Stomach (tissue), 4 donors: ENCODE measurements around the gene RASSF3.

Experiments used
- CTCF ChIP-seq, 7 experiments: fragments of 450-650 bp in 4 of 7; fragments of 200-600 bp in 3 of 7; sonication (generic) in 3 of 7; IDR thresholded peaks; one replicate each; pipeline ENCODE4 v1.5.1; 2016 to 2019; ENCODE audit warnings: antibody characterized with exemption in 7 of 7, control low read depth in 2 of 7, mild to moderate bottlenecking in 1 of 7
- POLR2A ChIP-seq, 4 donors: fragments of 450-650 bp; IDR thresholded peaks; one replicate each; pipeline ENCODE4 v1.6.1; 2016; ENCODE audit warnings: antibody characterized with exemption in 4 of 4, control low read depth in 2 of 4, mild to moderate bottlenecking in 1 of 4, moderate library complexity in 1 of 4
- POLR2AphosphoS5 ChIP-seq, 3 donors: sonication (generic); formaldehyde crosslinking; IDR thresholded peaks; one replicate each; pipeline ENCODE4 v1.6.1; 2016; ENCODE audit warnings: antibody characterized with exemption in 3 of 3

DNA sequence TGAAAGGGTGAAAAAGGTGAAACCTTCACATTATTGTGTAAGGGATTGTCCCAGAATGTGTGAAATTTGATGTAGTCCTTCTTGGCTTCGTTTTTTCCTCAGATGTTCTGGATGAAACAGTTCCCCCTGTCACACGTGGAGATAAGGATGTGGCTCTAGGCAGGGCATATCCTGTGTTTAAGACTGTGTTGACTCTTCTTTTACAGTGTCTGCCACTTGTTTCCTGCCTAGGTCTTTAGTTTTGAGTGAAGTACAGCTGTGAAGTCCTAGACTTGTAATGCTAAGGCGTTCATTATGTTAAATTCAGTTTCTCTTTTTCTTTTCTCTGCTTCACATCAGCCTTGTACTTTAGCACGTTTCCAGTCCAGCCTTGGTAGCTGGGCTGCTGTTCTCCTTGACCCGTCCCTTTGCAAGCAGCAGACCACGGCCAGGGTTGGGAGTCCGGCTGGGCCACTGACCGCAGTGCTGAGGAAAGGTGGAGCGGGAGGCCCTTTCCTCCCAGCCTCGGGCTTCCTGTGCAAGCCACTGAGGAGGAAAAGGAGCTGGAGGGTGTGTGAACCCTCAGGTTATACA lies 59.1 kb downstream of the RASSF3 start:
- TF ChIP-seq POLR2AphosphoS5 (IDR thresholded peaks at IDR 0.05) (peak in 2 of 3 donors; percentile 8 to 16), POLR2A (IDR thresholded peaks at IDR 0.05) (no peak), CTCF (IDR thresholded peaks at IDR 0.05) (no peak)
